ENCODE measurements around the gene NCR1.
A peak's percentile ranks its signal among the peaks of the same experiment; 100 is the strongest.
"Not testable (repeated sequence)": the region's sequence is repeated elsewhere in the genome, so short reads cannot be mapped to it uniquely, and the experiment has no call there.

The NCR1 gene

GRCh38 chr19:54893406-54893805 is 12.5 kb upstream of the NCR1 start:
- Histone ChIP-seq H3K36me3 (peaks cover 54% of the 10 kb centered on the region), H3K4me1 (ENCODE audit: control insufficient read depth in 1 of 2, insufficient read depth in 1 of 2, low read depth in 1 of 2, low read length in 1 of 2) (peaks cover 9 to 13% of the 10 kb centered on the region in 2 experiments), H3K27me3 (no peaks in the 10 kb centered on the region), H3K9me3 (no peaks in the 10 kb centered on the region), H3K4me3 (ENCODE audit: low read depth in 1 of 2, low read length in 1 of 2) (no peak overlapping the region), H3K27ac (no peak overlapping the region)
- no peak for TF ChIP-seq CTCF (IDR thresholded peaks at IDR 0.05)

GRCh38 chr19:54894106-54894505 is 11.8 kb upstream of the NCR1 start:
- not testable (repeated sequence) for H3K27ac ChIP-seq; H3K27me3 ChIP-seq; H3K9me3 ChIP-seq; H3K4me3 ChIP-seq (ENCODE audit: low read depth in 1 of 2, low read length in 1 of 2)
- H3K4me1 ChIP-seq (ENCODE audit: control insufficient read depth in 1 of 2, insufficient read depth in 1 of 2, low read depth in 1 of 2, low read length in 1 of 2): peaks cover 9 to 16% of the 10 kb centered on the region in 2 experiments
- H3K36me3 ChIP-seq: peaks cover 47% of the 10 kb centered on the region

- H3K27me3 ChIP-seq: no peaks in the 10 kb centered on the region
- no peaks in the 10 kb centered on the region for H3K9me3 ChIP-seq
- peak overlapping the region; percentile 15 for H3K27ac ChIP-seq
- no peak for TF ChIP-seq CTCF (IDR thresholded peaks at IDR 0.05)
- H3K4me3 ChIP-seq (ENCODE audit: low read depth in 1 of 2, low read length in 1 of 2): no peak overlapping the region
- peaks cover 21 to 28% of the 10 kb centered on the region in 2 experiments for H3K4me1 ChIP-seq (ENCODE audit: control insufficient read depth in 1 of 2, insufficient read depth in 1 of 2, low read depth in 1 of 2, low read length in 1 of 2)
- H3K36me3 ChIP-seq: peaks cover 27% of the 10 kb centered on the region
Observed at GRCh38 chr19:54896036-54896435, 9.9 kb upstream of the NCR1 start.

GRCh38 chr19:54898685-54899084 is 7.3 kb upstream of the NCR1 start:
- H3K4me3 ChIP-seq (ENCODE audit: low read depth in 1 of 2, low read length in 1 of 2); H3K27ac ChIP-seq; H3K36me3 ChIP-seq; H3K27me3 ChIP-seq; H3K9me3 ChIP-seq: not testable (repeated sequence)
- peaks cover 37 to 44% of the 10 kb centered on the region in 2 experiments for H3K4me1 ChIP-seq (ENCODE audit: control insufficient read depth in 1 of 2, insufficient read depth in 1 of 2, low read depth in 1 of 2, low read length in 1 of 2)

GRCh38 chr19:54899646-54900045 is 6.3 kb upstream of the NCR1 start:
- not testable (repeated sequence) for H3K36me3 ChIP-seq; H3K4me3 ChIP-seq (ENCODE audit: low read depth in 1 of 2, low read length in 1 of 2); H3K27me3 ChIP-seq; H3K9me3 ChIP-seq
- H3K27ac ChIP-seq: peak overlapping the region; percentile 62
- peaks cover 37 to 44% of the 10 kb centered on the region in 2 experiments for H3K4me1 ChIP-seq (ENCODE audit: control insufficient read depth in 1 of 2, insufficient read depth in 1 of 2, low read depth in 1 of 2, low read length in 1 of 2)

GRCh38 chr19:54901153-54901552 is 4.8 kb upstream of the NCR1 start:
- peaks cover 34 to 46% of the 10 kb centered on the region in 2 experiments for H3K4me1 ChIP-seq (ENCODE audit: control insufficient read depth in 1 of 2, insufficient read depth in 1 of 2, low read depth in 1 of 2, low read length in 1 of 2)

GRCh38 chr19:54902061-54902460 is 3.9 kb upstream of the NCR1 start:
- Histone ChIP-seq H3K4me1 (ENCODE audit: control insufficient read depth in 1 of 2, insufficient read depth in 1 of 2, low read depth in 1 of 2, low read length in 1 of 2) (peaks cover 28 to 41% of the 10 kb centered on the region in 2 experiments), H3K4me3 (ENCODE audit: low read depth in 1 of 2, low read length in 1 of 2) (no peak overlapping the region), H3K36me3 (peaks cover 4% of the 10 kb centered on the region), H3K27me3 (peaks cover 24% of the 10 kb centered on the region), H3K27ac (peak overlapping the region; percentile 84), H3K9me3 (no peaks in the 10 kb centered on the region)
- no peak for TF ChIP-seq CTCF (IDR thresholded peaks at IDR 0.05)

More at GRCh38 chr19:54901153-54901552, 4.8 kb upstream of the NCR1 start:
- not testable (repeated sequence) for H3K36me3 ChIP-seq, H3K9me3 ChIP-seq
- H3K27me3 ChIP-seq: peaks cover 17% of the 10 kb centered on the region
- peak overlapping the region; percentile 84 for H3K27ac ChIP-seq
- peak overlapping the region in 1 of 2 experiments; percentile 30 for H3K4me3 ChIP-seq (ENCODE audit: low read depth in 1 of 2, low read length in 1 of 2)

- H3K4me3 ChIP-seq (ENCODE audit: low read depth in 1 of 2, low read length in 1 of 2): no peak overlapping the region
- no peak for TF ChIP-seq CTCF (IDR thresholded peaks at IDR 0.05)
Observed at GRCh38 chr19:54903303-54903702, 2.6 kb upstream of the NCR1 start.

GRCh38 chr19:54904261-54904660 is 1.7 kb upstream of the NCR1 start:
- H3K4me1 ChIP-seq (ENCODE audit: control insufficient read depth in 1 of 2, insufficient read depth in 1 of 2, low read depth in 1 of 2, low read length in 1 of 2): peaks cover 28 to 33% of the 10 kb centered on the region in 2 experiments
- H3K36me3 ChIP-seq; H3K4me3 ChIP-seq (ENCODE audit: low read depth in 1 of 2, low read length in 1 of 2); H3K9me3 ChIP-seq; H3K27ac ChIP-seq: not testable (repeated sequence)
- H3K27me3 ChIP-seq: peaks cover 24% of the 10 kb centered on the region

More at GRCh38 chr19:54903303-54903702, 2.6 kb upstream of the NCR1 start:
- Histone ChIP-seq H3K9me3 (no peaks in the 10 kb centered on the region), H3K27ac (no peak overlapping the region), H3K27me3 (peaks cover 24% of the 10 kb centered on the region), H3K36me3 (peaks cover 4% of the 10 kb centered on the region), H3K4me1 (ENCODE audit: control insufficient read depth in 1 of 2, insufficient read depth in 1 of 2, low read depth in 1 of 2, low read length in 1 of 2) (peaks cover 28 to 37% of the 10 kb centered on the region in 2 experiments)

Measured in neutrophil (primary cell).